Uterus (tissue), 2 donors: ENCODE measurements around the gene CLSTN1.
A peak's percentile ranks its signal among the peaks of the same experiment; 100 is the strongest.

Source experiments
- CTCF ChIP-seq, 4 experiments: fragments of 200-600 bp in 2 of 4; fragments of 450-650 bp in 2 of 4; sonication (generic) in 2 of 4; IDR thresholded peaks; one replicate each; pipeline ENCODE4 v1.5.1; 2016 to 2019; ENCODE audit warnings: antibody characterized with exemption in 4 of 4, mild to moderate bottlenecking in 2 of 4, moderate library complexity in 1 of 4
- POLR2A ChIP-seq, 2 donors: fragments of 450-650 bp; IDR thresholded peaks; one replicate each; pipeline ENCODE4 v1.6.1; 2016; ENCODE audit warnings: antibody characterized with exemption in 2 of 2, mild to moderate bottlenecking in 1 of 2, moderate library complexity in 1 of 2

GRCh38 chr1:9825093-9826074 is 1.6 kb upstream of the CLSTN1 start:
- TF ChIP-seq CTCF (IDR thresholded peaks at IDR 0.05) (peak in 1 of 4 experiments; percentile 7), POLR2A (IDR thresholded peaks at IDR 0.05) (peak in 1 of 2 donors; percentile 31)
